A549 (cell line): ENCODE results near the gene SPRTN. TPM values are rescaled to one million over a fixed set of nuclear protein-coding genes. Genes with fewer than 3 reads are reported as not detected.

Experiments
- ATAC-seq, 2 experiments: fragments of 200-7000 bp in 1 of 2; fragments of >200 bp in 1 of 2; cut with Nextera tagmentation in 1 of 2; cut with Tn5 transposase in 1 of 2; 3 replicates each; pipeline versions ENCODE4 v1.8.0 to v1.9.1; 2018 to 2020; ENCODE audit warnings: mild to moderate bottlenecking in 1 of 2, moderate library complexity in 1 of 2
- CTCF ChIA-PET: fragments of 300-600 bp; sonication (Branson Sonifier 250); formaldehyde crosslinking; extraction: SDS; loops from one replicate; lab custom pipeline; 2021; ENCODE audit warnings: antibody characterized with exemption, inconsistent platforms; lab: Yijun Ruan, JAX
- POLR2A ChIA-PET: fragments of 350-600 bp; formaldehyde crosslinking; extraction: SDS; loops from one replicate; lab custom pipeline; 2021; ENCODE audit warnings: antibody characterized with exemption, inconsistent platforms; lab: Yijun Ruan, JAX
- DNase-seq, 2 experiments: peaks; one replicate each; pipeline versions ENCODE4 v3.0.0 to v3.0.0-alpha.2; 2011 to 2016; ENCODE audit warnings: low read depth in 1 of 2, low spot score in 1 of 2
- FAIRE-seq: peaks from 2 replicates; lab custom pipeline; 2011; peaks lifted over from hg19 to GRCh38; lab: Jason Lieb, UNC
- H3K27ac ChIP-seq, 2 experiments: fragments of >200 bp; sonication (Bioruptor Twin); formaldehyde crosslinking; 3 replicates each; pipeline ENCODE4 v1.5.1; 2016 to 2017
- H3K4me1 ChIP-seq: fragments of >200 bp; sonication (Bioruptor Twin); formaldehyde crosslinking; 3 replicates; pipeline ENCODE4 v1.6.1; 2016
- H3K4me2 ChIP-seq: fragments of >200 bp; sonication (Bioruptor Twin); formaldehyde crosslinking; 3 replicates; pipeline ENCODE4 v1.6.1; 2016
- H3K4me3 ChIP-seq: fragments of >200 bp; sonication (Bioruptor Twin); formaldehyde crosslinking; 3 replicates; pipeline ENCODE4 v1.5.1; 2016
- H3K9me3 ChIP-seq: fragments of >200 bp; sonication (Bioruptor Twin); formaldehyde crosslinking; 3 replicates; pipeline ENCODE4 v1.6.1; 2016
- CEBPB ChIP-seq, 2 experiments: fragments of >200 bp in 1 of 2; sonication (Bioruptor Twin) in 1 of 2; formaldehyde crosslinking in 1 of 2; IDR thresholded peaks; 2 replicates each; pipeline ENCODE4 v1.6.1; 2012 to 2016
- EP300 ChIP-seq, 2 experiments: fragments of >200 bp; sonication (Bioruptor Twin); formaldehyde crosslinking; IDR thresholded peaks; 2 replicates in 1 of 2; 3 replicates in 1 of 2; pipeline ENCODE4 v1.6.1; 2016 to 2017
- ESRRA ChIP-seq: fragments of 150-350 bp; IDR thresholded peaks from 2 replicates; pipeline ENCODE4 v1.6.1; 2014; ENCODE audit warnings: mild to moderate bottlenecking, low read length, borderline replicate concordance
- FOSB ChIP-seq: fragments of 250-450 bp; sonication (Bioruptor Pico); IDR thresholded peaks from 2 replicates; pipeline ENCODE4 v1.5.0; 2020; ENCODE audit warnings: mild to moderate bottlenecking, moderate library complexity
- FOSL2 ChIP-seq, 2 experiments: fragments of 450-650 bp in 1 of 2; fragments of >200 bp in 1 of 2; sonication (Bioruptor Twin) in 1 of 2; formaldehyde crosslinking; IDR thresholded peaks; 2 replicates each; pipeline versions ENCODE4 v1.5.0 to v1.6.1; 2016 to 2020; ENCODE audit warnings: mild to moderate bottlenecking in 1 of 2, moderate library complexity in 1 of 2
- GATA3 ChIP-seq: IDR thresholded peaks from 2 replicates; pipeline ENCODE4 v1.6.1; 2012; ENCODE audit warnings: borderline replicate concordance
- JUN ChIP-seq, 2 experiments: fragments of >200 bp; sonication (Bioruptor Twin); formaldehyde crosslinking; IDR thresholded peaks; 2 replicates in 1 of 2; 3 replicates in 1 of 2; pipeline ENCODE4 v1.6.1; 2016 to 2017
- JUNB ChIP-seq: fragments of >200 bp; sonication (Bioruptor Twin); formaldehyde crosslinking; IDR thresholded peaks from 2 replicates; pipeline ENCODE4 v1.6.1; 2016
- KDM1A ChIP-seq: fragments of 200-600 bp; sonication (generic); IDR thresholded peaks from 2 replicates; pipeline ENCODE4 v1.6.1; 2016; ENCODE audit warnings: low read depth, mild to moderate bottlenecking
- PHF8 ChIP-seq: fragments of 200-600 bp; sonication (generic); IDR thresholded peaks from 2 replicates; pipeline ENCODE4 v1.6.1; 2016; ENCODE audit warnings: low read depth, mild to moderate bottlenecking, antibody characterized with exemption, moderate library complexity, borderline replicate concordance
- RARB ChIP-seq: fragments of 250-450 bp; sonication (Bioruptor Pico); IDR thresholded peaks from 2 replicates; pipeline ENCODE4 v1.8.0; 2021; ENCODE audit warnings: mild to moderate bottlenecking, moderate library complexity
- SMC3 ChIP-seq: fragments of >200 bp; sonication (Bioruptor Twin); formaldehyde crosslinking; IDR thresholded peaks from 3 replicates; pipeline ENCODE4 v1.6.1; 2018; ENCODE audit warnings: inconsistent platforms
- SREBF2 ChIP-seq: fragments of 450-650 bp; IDR thresholded peaks from 2 replicates; pipeline ENCODE4 v1.6.1; 2014; ENCODE audit warnings: mild to moderate bottlenecking, moderate library complexity
- TP53 ChIP-seq: fragments of 250-450 bp; sonication (Bioruptor Pico); IDR thresholded peaks from 2 replicates; pipeline ENCODE4 v1.5.0; 2021; ENCODE audit warnings: mild to moderate bottlenecking, moderate library complexity
- WGBS: methylation state at CpG from one replicate; pipeline ENCODE4 v1.1.6; 2017; ENCODE audit errors: missing lambda C conversion rate; 5-methylcytosine and 5-hydroxymethylcytosine counted together
- polyA plus RNA-seq, 4 experiments: library from polyadenylated mRNA; depleted of rRNA in 3 of 4; stranded (reverse); fragments of >200 nt; fragmentation: RNase III in 1 of 4; extraction: RNeasy Plus Mini Kit Qiagen cat#74134 plus additional on column Dnase treatment in 1 of 4; gene quantifications; 2 replicates in 3 of 4; 3 replicates in 1 of 4; pipeline ENCODE4 v1.2.3, GENCODE V29; 2011 to 2017
- TF ChIP-seq, protein P1 (sequence below): fragments of >200 bp; sonication (Bioruptor Twin); formaldehyde crosslinking; IDR thresholded peaks from 3 replicates; pipeline ENCODE4 v1.6.1; 2016
- TF ChIP-seq, protein P2 (sequence below): IDR thresholded peaks from 2 replicates; pipeline ENCODE4 v1.6.1; 2012
- TF ChIP-seq, protein P3 (sequence below): fragments of 250-450 bp; sonication (Bioruptor Pico); IDR thresholded peaks from 2 replicates; pipeline ENCODE4 v1.5.0; 2021; ENCODE audit warnings: mild to moderate bottlenecking, moderate library complexity, borderline replicate concordance
- TF ChIP-seq, protein P4 (sequence below): IDR thresholded peaks from 2 replicates; pipeline ENCODE4 v1.6.1; 2012; ENCODE audit warnings: low read depth, borderline replicate concordance
- TF ChIP-seq, protein P5 (sequence below): IDR thresholded peaks from 2 replicates; pipeline ENCODE4 v1.6.1; 2012
- TF ChIP-seq, protein P6 (sequence below): fragments of >200 bp; sonication (Bioruptor Twin); formaldehyde crosslinking; IDR thresholded peaks from 2 replicates; pipeline ENCODE4 v1.6.1; 2016

The SPRTN gene
- polyA plus RNA-seq, 2 of the 4 experiments (the other 2 are of a cell fraction), result 14.0 to 21.0 TPM

DNA sequence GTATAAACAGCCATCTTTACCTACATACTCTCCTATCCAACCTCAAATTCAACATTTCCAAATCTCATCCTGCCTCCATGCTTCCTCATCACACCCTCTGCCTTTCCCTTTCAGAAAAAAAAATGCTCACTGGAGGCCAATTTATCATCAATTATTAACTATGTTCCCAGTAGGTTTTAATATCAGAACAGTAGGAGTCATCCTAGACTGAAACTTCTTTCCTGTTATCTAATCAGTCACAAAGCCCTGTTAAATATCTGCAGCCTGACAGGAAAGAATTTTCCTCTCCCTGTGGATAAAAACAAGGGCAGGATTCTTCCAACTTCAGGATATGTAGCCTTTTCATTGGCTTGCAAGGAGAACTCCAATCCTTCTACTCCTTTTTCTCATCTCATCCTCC lies 55.6 kb downstream of the SPRTN start (continued):
- 0 out of 3 replicates have a peak, but pooled peaks have one; percentile 10 for TF ChIP-seq SMC3

DNA sequence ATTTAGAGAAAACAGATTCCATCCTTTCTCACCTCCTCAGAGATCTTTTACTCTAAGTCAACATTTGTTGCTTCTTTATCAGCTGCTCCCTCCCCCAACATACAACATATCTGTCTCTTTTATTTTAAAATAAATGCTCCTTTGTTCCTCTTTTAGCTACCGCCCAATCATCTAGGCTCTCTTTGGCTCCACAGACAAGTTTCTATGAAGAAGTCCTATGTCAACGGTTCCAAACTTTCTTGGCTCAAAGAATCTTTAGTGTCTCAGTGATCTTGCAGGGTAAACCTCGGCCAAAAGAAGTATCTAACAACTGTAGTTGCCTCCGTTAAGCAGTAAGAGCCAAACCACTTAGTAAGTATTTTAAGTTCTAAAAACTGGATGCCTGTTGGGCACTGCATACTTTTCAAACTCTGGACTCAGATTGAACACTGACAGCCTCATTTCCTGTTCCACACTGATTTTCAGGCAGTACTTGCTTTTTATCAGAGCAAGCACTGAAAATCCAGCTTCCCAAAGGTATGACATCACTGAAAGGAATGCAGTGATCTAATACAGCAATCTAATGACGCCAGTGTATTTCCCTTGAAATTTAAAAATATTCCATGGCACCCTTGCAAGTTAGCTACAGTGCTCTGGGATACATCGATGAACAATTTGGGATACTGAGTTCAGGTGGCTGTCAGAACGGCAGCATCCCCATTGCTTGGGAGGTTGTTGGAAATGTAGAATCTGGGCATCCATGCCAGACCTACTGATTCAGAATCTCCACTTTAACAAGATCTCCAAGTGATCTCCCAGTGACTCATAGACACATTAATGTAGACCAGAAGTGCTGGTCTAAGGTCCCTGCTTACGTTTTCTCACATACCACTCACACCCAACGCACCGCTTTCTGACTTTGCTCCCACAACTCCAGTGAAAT lies 57.2 kb downstream of the SPRTN start:
- H3K9me3 ChIP-seq, result no peaks in the 10 kb centered on the region
- peak overlapping the region; percentile 5; the same call in 1 of the 3 replicates for H3K4me3 ChIP-seq
- FAIRE-seq (peak; percentile 51), DNase-seq (peak; percentile 90 to 91), ATAC-seq (peak; percentile 90)
- TF ChIP-seq, protein P1, sequence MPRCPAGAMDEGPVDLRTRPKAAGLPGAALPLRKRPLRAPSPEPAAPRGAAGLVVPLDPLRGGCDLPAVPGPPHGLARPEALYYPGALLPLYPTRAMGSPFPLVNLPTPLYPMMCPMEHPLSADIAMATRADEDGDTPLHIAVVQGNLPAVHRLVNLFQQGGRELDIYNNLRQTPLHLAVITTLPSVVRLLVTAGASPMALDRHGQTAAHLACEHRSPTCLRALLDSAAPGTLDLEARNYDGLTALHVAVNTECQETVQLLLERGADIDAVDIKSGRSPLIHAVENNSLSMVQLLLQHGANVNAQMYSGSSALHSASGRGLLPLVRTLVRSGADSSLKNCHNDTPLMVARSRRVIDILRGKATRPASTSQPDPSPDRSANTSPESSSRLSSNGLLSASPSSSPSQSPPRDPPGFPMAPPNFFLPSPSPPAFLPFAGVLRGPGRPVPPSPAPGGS, result peak; percentile 42; the same call in 1 of the 3 replicates
- TF ChIP-seq, protein P2, sequence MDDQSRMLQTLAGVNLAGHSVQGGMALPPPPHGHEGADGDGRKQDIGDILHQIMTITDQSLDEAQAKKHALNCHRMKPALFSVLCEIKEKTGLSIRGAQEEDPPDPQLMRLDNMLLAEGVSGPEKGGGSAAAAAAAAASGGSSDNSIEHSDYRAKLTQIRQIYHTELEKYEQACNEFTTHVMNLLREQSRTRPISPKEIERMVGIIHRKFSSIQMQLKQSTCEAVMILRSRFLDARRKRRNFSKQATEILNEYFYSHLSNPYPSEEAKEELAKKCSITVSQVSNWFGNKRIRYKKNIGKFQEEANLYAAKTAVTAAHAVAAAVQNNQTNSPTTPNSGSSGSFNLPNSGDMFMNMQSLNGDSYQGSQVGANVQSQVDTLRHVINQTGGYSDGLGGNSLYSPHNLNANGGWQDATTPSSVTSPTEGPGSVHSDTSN, result 0 out of 2 replicates have a peak, but pooled peaks have one; percentile 33
- TF ChIP-seq FOSL2 (IDR thresholded peaks at IDR 0.05), result peak; percentile 56
- TF ChIP-seq FOSL2 (CRISPR knock-in tag; IDR thresholded peaks at IDR 0.05), result peak; percentile 88
- no peak for TF ChIP-seq ESRRA
- TF ChIP-seq, protein P3, sequence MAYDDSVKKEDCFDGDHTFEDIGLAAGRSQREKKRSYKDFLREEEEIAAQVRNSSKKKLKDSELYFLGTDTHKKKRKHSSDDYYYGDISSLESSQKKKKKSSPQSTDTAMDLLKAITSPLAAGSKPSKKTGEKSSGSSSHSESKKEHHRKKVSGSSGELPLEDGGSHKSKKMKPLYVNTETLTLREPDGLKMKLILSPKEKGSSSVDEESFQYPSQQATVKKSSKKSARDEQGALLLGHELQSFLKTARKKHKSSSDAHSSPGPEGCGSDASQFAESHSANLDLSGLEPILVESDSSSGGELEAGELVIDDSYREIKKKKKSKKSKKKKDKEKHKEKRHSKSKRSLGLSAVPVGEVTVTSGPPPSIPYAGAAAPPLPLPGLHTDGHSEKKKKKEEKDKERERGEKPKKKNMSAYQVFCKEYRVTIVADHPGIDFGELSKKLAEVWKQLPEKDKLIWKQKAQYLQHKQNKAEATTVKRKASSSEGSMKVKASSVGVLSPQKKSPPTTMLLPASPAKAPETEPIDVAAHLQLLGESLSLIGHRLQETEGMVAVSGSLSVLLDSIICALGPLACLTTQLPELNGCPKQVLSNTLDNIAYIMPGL (CRISPR knock-in tag), result no peak
- TF ChIP-seq KDM1A, result no peak
- peak; percentile 76; the same call in 1 of the 2 replicates for TF ChIP-seq GATA3
- TF ChIP-seq, protein P4, sequence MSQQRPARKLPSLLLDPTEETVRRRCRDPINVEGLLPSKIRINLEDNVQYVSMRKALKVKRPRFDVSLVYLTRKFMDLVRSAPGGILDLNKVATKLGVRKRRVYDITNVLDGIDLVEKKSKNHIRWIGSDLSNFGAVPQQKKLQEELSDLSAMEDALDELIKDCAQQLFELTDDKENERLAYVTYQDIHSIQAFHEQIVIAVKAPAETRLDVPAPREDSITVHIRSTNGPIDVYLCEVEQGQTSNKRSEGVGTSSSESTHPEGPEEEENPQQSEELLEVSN, result no peak
- no peak for TF ChIP-seq TP53 (CRISPR knock-in tag)
- no peak for TF ChIP-seq SREBF2
- peak in 1 of 2 experiments; percentile 69; a peak in 2 of 4 replicates for TF ChIP-seq CEBPB (IDR thresholded peaks at IDR 0.05)
- TF ChIP-seq, protein P5, sequence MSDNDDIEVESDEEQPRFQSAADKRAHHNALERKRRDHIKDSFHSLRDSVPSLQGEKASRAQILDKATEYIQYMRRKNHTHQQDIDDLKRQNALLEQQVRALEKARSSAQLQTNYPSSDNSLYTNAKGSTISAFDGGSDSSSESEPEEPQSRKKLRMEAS, result peak; percentile 60; the same call in 1 of the 2 replicates
- 0 out of 2 replicates have a peak, but pooled peaks have one; percentile 41 for TF ChIP-seq RARB (CRISPR knock-in tag)
- TF ChIP-seq JUN (IDR thresholded peaks at IDR 0.05), result peak; percentile 58 to 85; a peak in 3 of 5 replicates
- TF ChIP-seq JUNB, result peak; percentile 80
- no peak for TF ChIP-seq SMC3
- TF ChIP-seq PHF8, result no peak
- TF ChIP-seq FOSB, result no peak
- TF ChIP-seq, protein P6, sequence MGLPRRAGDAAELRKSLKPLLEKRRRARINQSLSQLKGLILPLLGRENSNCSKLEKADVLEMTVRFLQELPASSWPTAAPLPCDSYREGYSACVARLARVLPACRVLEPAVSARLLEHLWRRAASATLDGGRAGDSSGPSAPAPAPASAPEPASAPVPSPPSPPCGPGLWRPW, result no peak
- peak; percentile 42 to 59; a peak in 2 of 5 replicates for TF ChIP-seq EP300 (IDR thresholded peaks at IDR 0.05)
- peak overlapping the region; percentile 80 to 87 for H3K27ac ChIP-seq
- POLR2A ChIA-PET, result interaction anchor here (0.8 to 1.1 kb wide), 2 partner anchors 13 to 58 kb away, joined by 3 read pairs; partner anchors contain the start of genes EXOC8 and SPRTN
- peak overlapping the region; percentile 80 for H3K4me2 ChIP-seq
- WGBS, result 3% methylated on average over 10 of the region's 10 CpGs
- H3K4me1 ChIP-seq, result peaks cover 87% of the 10 kb centered on the region
- CTCF ChIA-PET, result interaction anchor here (0.7 to 1.3 kb wide), 5 partner anchors 9 to 208 kb away, joined by 3 to 4 read pairs (median 3); no protein-coding TSS in a partner anchor
